Esophagus muscularis mucosa (tissue), 4 donors: ENCODE results near the gene SOX10. TPM values are rescaled to one million over a fixed set of nuclear protein-coding genes. Genes with fewer than 3 reads are reported as not detected.

Experiments
- DNase-seq: peaks from one replicate; pipeline ENCODE4 v3.0.0-alpha.2; 2017; ENCODE audit errors: extremely low spot score
- H3K27ac ChIP-seq, 4 donors: fragments of 200-600 bp; sonication (generic); replicated peaks in 1 of 4; 1 replicate in 3 of 4; 2 replicates in 1 of 4; pipeline ENCODE4 v1.5.1; 2016 to 2019; ENCODE audit warnings: mild to moderate bottlenecking in 1 of 4
- H3K27me3 ChIP-seq, 4 donors: fragments of 200-600 bp; sonication (generic); one replicate each; pipeline versions ENCODE4 v1.5.1 to v1.6.0; 2016 to 2019
- H3K36me3 ChIP-seq, 4 donors: fragments of 200-600 bp; sonication (generic); one replicate each; pipeline ENCODE4 v1.5.1; 2016 to 2019
- H3K4me1 ChIP-seq, 4 donors: fragments of 200-600 bp; sonication (generic); one replicate each; pipeline ENCODE4 v1.5.1; 2016 to 2019
- H3K4me3 ChIP-seq, 4 donors: fragments of 200-600 bp; sonication (generic); 1 replicate in 2 of 4; 2 replicates in 2 of 4; pipeline ENCODE4 v1.5.1; 2016 to 2019; ENCODE audit warnings: mild to moderate bottlenecking in 4 of 4, moderate library complexity in 1 of 4
- H3K9me3 ChIP-seq, 4 donors: fragments of 200-600 bp; sonication (generic); 1 replicate in 3 of 4; 2 replicates in 1 of 4; pipeline ENCODE4 v1.5.1; 2016 to 2019
- EP300 ChIP-seq: sonication (generic); formaldehyde crosslinking; IDR thresholded peaks from one replicate; pipeline ENCODE4 v1.6.1; 2017; ENCODE audit warnings: antibody characterized with exemption
- POLR2A ChIP-seq: fragments of 450-650 bp; IDR thresholded peaks from one replicate; pipeline ENCODE4 v1.6.1; 2017; ENCODE audit warnings: antibody characterized with exemption, moderate library complexity, mild to moderate bottlenecking, low read depth
- POLR2AphosphoS5 ChIP-seq, 2 donors: sonication (generic); formaldehyde crosslinking; IDR thresholded peaks; one replicate each; pipeline ENCODE4 v1.6.1; 2017; ENCODE audit warnings: antibody characterized with exemption in 2 of 2
- WGBS: methylation state at CpG from one replicate; pipeline ENCODE4 v1.1.5; 2018; 5-methylcytosine and 5-hydroxymethylcytosine counted together
- intact Hi-C: fragments of 100-400 bp; cut with DNase I; formaldehyde crosslinking; loops from one replicate; pipeline ENCODE4 v1.15.1; 2023
- total RNA-seq, 4 donors: library from RNA; depleted of rRNA; stranded (reverse); fragments of >200 nt; gene quantifications; one replicate each; pipeline versions ENCODE4 v1.1.0 to v1.2.1, GENCODE V29; 2016
- TF ChIP-seq, protein P1 (sequence below), 3 experiments: fragments of 200-600 bp in 2 of 3; fragments of 450-650 bp in 1 of 3; sonication (generic) in 2 of 3; IDR thresholded peaks; one replicate each; pipeline ENCODE4 v1.5.1; 2017 to 2019; ENCODE audit warnings: antibody characterized with exemption in 3 of 3, mild to moderate bottlenecking in 2 of 3, moderate library complexity in 1 of 3

Gene SOX10
- 10 to 100 TPM; 10.3 to 29.5 (median 17.7) TPM for total RNA-seq

DNA sequence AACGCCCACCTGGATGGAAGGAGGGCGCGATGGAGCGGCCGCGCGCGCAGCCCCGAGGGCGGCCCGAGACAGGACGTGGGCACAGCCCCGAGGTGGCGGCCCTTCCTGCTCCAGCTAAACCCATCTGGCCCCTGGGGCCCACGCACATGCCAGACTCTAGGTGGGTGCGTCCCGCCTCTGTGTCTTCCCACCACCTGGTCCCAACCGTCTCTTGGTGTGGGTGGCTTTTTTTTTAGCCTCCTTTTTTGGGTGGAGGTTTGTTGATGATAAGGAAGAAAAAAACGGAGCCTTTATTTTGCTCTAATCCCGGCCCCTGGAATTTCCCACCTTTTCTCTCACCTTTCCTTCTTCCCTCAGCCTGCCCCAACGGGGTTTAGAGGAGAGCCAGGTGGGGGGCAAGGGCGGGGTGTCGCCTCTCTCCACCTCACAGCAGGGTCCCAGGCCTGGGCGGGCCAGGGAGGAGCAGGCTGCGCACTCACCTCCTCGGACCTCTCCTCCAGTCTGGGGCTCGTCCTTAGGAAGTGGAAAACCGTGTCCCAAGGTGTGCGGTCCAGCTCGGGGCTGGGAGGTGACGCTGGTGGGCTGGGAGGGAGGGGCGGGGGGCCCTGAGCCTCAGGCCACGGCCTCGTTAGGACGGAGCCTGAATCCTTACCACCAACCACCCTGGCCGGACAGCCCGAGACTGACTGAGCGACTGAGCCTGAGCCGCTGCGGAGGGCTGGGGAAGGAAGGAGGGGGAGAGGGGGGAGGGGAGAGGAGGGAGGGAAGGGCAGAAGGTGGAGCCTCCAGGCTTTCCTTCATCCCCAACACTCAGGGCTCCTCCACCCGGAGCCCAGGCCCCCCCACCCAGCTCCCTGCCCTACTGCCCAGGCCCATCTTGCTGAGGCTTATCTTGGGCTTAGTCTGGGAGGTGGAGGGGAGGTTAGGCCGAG is at the start of gene SOX10:
Gene SOX10 (minus strand): TSS at position 696 of the 932 bp plus-strand sequence. CDS start 771 bp downstream, outside the sequence.
- Histone ChIP-seq H3K27ac (peak within 1 kb of the TSS; percentile 43 to 63 (median 59)), H3K4me3 (peak within 1 kb of the TSS; percentile 34 to 50 (median 42)), H3K9me3 (no peaks in the 10 kb centered on the region), H3K36me3 (peaks cover 4 to 25% (median 16%) of the 10 kb centered on the region in 4 donors), H3K4me1 (no peaks in the 10 kb centered on the region), H3K27me3 (no peaks in the 10 kb centered on the region)
- no peak for DNase-seq
- intact Hi-C loops, result no loop called here
- TF ChIP-seq POLR2AphosphoS5 (IDR thresholded peaks at IDR 0.05), result peak in 1 of 2 donors; percentile 70
- TF ChIP-seq EP300, result no peak
- WGBS, result 77% methylated on average over 29 of the region's 42 CpGs

DNA sequence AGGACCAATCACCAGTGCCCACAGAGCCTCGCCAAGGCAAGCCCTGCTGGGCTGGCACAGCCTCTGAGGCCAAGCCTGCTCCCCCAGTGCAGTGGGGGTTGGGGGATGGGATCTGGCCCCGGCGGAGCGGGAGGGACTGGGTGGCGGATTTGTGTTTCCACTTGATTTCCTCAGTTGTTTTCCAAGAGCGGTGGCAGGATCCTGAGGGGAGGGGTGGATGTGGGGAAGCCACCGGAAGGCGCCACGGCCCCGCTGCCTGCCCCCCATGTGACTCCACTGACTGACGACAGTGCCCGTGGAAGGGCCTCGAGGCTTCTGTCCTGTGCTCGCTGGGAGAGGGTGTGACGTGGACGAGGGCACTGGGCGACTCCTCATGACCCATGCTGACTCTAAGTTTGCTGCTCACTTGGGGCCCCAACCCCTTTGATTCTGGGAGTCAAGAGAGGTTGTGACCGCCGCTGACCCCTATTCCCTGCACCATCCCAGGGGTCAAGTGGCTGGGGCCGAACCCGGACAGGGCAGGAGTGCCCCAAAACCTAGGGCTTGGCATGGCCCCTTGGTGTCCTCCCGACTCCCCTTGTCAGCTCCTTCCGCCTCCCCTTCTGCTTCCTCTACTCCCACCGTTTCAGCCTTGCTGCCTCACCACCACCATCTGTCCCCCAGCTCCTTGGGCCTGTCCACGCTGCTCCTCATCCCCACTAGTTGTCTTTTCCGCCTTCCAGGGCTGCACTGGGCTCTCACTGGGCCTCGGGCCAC is 49.3 kb upstream of the SOX10 start:
- peaks cover 19 to 64% (median 35%) of the 10 kb centered on the region in 4 donors for H3K4me1 ChIP-seq
- H3K4me3 ChIP-seq, result no peak overlapping the region
- DNase-seq, result no peak
- no peaks in the 10 kb centered on the region for H3K27me3 ChIP-seq
- no peaks in the 10 kb centered on the region for H3K9me3 ChIP-seq
- H3K36me3 ChIP-seq, result no peaks in the 10 kb centered on the region
- 60% methylated on average over 11 of the region's 27 CpGs for WGBS
- peak overlapping the region; percentile 62 to 77 (median 70) for H3K27ac ChIP-seq
- intact Hi-C loops, result no loop called here
- TF ChIP-seq POLR2A (no peak), EP300 (no peak), POLR2AphosphoS5 (IDR thresholded peaks at IDR 0.05) (no peak)
- TF ChIP-seq, protein P1, sequence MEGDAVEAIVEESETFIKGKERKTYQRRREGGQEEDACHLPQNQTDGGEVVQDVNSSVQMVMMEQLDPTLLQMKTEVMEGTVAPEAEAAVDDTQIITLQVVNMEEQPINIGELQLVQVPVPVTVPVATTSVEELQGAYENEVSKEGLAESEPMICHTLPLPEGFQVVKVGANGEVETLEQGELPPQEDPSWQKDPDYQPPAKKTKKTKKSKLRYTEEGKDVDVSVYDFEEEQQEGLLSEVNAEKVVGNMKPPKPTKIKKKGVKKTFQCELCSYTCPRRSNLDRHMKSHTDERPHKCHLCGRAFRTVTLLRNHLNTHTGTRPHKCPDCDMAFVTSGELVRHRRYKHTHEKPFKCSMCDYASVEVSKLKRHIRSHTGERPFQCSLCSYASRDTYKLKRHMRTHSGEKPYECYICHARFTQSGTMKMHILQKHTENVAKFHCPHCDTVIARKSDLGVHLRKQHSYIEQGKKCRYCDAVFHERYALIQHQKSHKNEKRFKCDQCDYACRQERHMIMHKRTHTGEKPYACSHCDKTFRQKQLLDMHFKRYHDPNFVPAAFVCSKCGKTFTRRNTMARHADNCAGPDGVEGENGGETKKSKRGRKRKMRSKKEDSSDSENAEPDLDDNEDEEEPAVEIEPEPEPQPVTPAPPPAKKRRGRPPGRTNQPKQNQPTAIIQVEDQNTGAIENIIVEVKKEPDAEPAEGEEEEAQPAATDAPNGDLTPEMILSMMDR (IDR thresholded peaks at IDR 0.05), result no peak

DNA sequence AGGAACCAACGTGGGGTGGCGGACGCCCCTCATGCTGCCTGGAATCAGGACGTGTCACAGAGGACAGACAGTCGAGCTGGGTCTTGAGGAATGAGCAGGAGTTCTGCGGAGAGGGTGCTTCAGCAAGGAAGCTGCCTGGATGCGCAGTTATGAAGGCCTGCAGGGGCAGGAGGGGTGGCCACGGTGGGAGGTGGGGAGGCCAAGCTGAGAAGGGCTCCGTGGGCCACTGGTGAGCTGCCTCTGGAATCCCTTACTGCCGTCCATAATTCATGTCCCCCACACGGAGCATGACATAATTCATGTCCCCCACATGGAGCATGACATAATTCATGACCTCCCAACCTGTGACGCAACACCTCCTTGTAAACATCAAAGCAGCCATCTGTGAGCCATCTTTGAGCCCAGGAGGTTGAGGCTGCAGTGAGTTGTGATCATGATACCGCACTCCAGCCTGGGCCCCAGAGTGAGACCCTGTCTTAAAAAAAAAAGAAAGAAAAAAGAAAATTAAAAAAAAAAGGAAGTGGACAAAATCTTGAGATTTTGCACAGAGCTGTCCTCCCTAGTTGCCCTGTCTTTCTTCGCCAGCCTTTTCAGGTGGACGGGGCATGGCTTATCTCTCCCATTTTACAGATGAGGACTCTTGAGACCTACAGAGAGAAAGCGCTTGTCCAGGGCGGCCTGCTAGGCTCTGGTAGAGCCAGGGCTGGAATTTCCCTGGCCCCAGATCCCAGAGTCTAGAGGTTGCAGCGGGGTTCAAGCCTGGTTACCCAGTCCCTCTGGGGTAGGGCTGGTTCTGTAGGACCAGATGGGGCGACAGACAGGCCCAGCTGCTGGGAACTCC is 48.5 kb upstream of the SOX10 start:
- no peak for DNase-seq
- intact Hi-C loops, result no loop called here
- Histone ChIP-seq H3K27me3 (no peaks in the 10 kb centered on the region), H3K27ac (peak overlapping the region; percentile 30 to 77 (median 66)), H3K36me3 (no peaks in the 10 kb centered on the region), H3K4me1 (peaks cover 19 to 64% (median 35%) of the 10 kb centered on the region in 4 donors), H3K4me3 (no peak overlapping the region), H3K9me3 (no peaks in the 10 kb centered on the region)
- TF ChIP-seq EP300 (no peak), POLR2AphosphoS5 (IDR thresholded peaks at IDR 0.05) (peak in 1 of 2 donors; percentile 3), POLR2A (no peak)
- 86% methylated on average over 19 of the region's 19 CpGs for WGBS

DNA sequence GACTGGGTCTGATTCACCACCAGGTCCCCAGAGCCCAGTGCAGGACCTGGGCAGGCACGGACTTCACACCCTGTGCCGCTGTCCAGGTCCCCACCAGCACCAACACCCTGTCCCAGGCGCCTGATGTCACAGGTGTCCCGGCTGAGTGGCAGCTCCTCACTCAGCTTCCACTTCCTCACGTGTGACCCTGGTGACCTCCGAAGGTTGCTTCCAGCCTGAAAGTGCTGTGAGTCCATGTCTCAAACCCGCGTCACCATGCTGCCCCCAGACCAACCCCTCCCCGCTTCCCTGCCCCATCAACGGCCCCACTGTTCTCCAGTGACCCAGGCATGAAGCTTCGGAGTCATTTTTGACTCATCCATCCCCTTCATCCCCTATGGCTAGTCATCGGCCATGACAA is 47.1 kb upstream of the SOX10 start:
- TF ChIP-seq EP300 (no peak), POLR2AphosphoS5 (IDR thresholded peaks at IDR 0.05) (no peak), POLR2A (no peak)
- TF ChIP-seq, protein P1 (IDR thresholded peaks at IDR 0.05), result no peak
- Histone ChIP-seq H3K4me3 (no peak overlapping the region), H3K27me3 (no peaks in the 10 kb centered on the region), H3K27ac (peak overlapping the region; percentile 18 to 77 (median 26)), H3K36me3 (no peaks in the 10 kb centered on the region), H3K9me3 (no peaks in the 10 kb centered on the region), H3K4me1 (peaks cover 19 to 58% (median 32%) of the 10 kb centered on the region in 4 donors)
- DNase-seq, result no peak
- WGBS, result 89% methylated on average over 11 of the region's 12 CpGs
- intact Hi-C loops, result no loop called here
